GM12891 (cell line): ENCODE results near the gene MATN1.

Source experiments
- POLR2A ChIP-seq: IDR thresholded peaks from 2 replicates; pipeline ENCODE4 v1.6.1; 2011; ENCODE audit warnings: low read depth, low read length, control low read depth
- POLR2AphosphoS5 ChIP-seq: IDR thresholded peaks from 2 replicates; pipeline ENCODE4 v1.6.1; 2011; ENCODE audit warnings: low read depth, low read length, control low read depth
- SPI1 ChIP-seq: IDR thresholded peaks from 2 replicates; pipeline ENCODE4 v1.6.1; 2011; ENCODE audit warnings: low read depth, low read length, control low read depth
- TAF1 ChIP-seq: IDR thresholded peaks from 2 replicates; pipeline ENCODE4 v1.6.1; 2011; ENCODE audit warnings: low read depth, low read length, control low read depth

GRCh38 chr1:30707412-30708360 is 15.7 kb downstream of the MATN1 start:
- no peak for TF ChIP-seq POLR2A
- TF ChIP-seq POLR2AphosphoS5: no peak
- no peak for TF ChIP-seq SPI1
- TF ChIP-seq TAF1: no peak
